ENCODE measurements around the gene RALGAPB.

RALGAPB gene

GRCh38 chr20:38445381-38445796 lies 27.3 kb upstream of the RALGAPB start:
- Histone ChIP-seq H4K20me1 (ENCODE audit: insufficient read depth, low read length) (no peaks in the 10 kb centered on the region), H3K4me1 (ENCODE audit: insufficient read depth, low read length) (peaks cover 27% of the 10 kb centered on the region), H3K27me3 (ENCODE audit: insufficient read depth, low read length, poor library complexity) (no peaks in the 10 kb centered on the region), H3K4me2 (ENCODE audit: insufficient read depth, low read length) (no peak overlapping the region), H3K4me3 (ENCODE audit: low read depth in 1 of 2, low read length in 2 of 2) (no peak overlapping the region), H2AFZ (ENCODE audit: low read depth, low read length) (peak overlapping the region; percentile 85; the same call in 1 of the 2 replicates), H3K9ac (ENCODE audit: low read depth, low read length) (no peak overlapping the region), H3K36me3 (ENCODE audit: insufficient read depth, low read length) (peaks cover 16% of the 10 kb centered on the region), H3K27ac (ENCODE audit: low read length) (no peak overlapping the region), H3K9me3 (ENCODE audit: insufficient read depth, low read length, severe bottlenecking) (no peaks in the 10 kb centered on the region), H3K79me2 (ENCODE audit: insufficient read depth, low read length) (peaks cover 20% of the 10 kb centered on the region)
- DNase-seq (no peak), ATAC-seq (ENCODE audit: insufficient read depth, low read depth) (no peak)
- TF ChIP-seq EZH2 (IDR thresholded peaks at IDR 0.05; ENCODE audit: borderline replicate concordance, low read depth, low read length, severe bottlenecking) = no peak
- TF ChIP-seq, protein P1, sequence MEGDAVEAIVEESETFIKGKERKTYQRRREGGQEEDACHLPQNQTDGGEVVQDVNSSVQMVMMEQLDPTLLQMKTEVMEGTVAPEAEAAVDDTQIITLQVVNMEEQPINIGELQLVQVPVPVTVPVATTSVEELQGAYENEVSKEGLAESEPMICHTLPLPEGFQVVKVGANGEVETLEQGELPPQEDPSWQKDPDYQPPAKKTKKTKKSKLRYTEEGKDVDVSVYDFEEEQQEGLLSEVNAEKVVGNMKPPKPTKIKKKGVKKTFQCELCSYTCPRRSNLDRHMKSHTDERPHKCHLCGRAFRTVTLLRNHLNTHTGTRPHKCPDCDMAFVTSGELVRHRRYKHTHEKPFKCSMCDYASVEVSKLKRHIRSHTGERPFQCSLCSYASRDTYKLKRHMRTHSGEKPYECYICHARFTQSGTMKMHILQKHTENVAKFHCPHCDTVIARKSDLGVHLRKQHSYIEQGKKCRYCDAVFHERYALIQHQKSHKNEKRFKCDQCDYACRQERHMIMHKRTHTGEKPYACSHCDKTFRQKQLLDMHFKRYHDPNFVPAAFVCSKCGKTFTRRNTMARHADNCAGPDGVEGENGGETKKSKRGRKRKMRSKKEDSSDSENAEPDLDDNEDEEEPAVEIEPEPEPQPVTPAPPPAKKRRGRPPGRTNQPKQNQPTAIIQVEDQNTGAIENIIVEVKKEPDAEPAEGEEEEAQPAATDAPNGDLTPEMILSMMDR (IDR thresholded peaks at IDR 0.05; ENCODE audit: borderline replicate concordance, extremely low read depth, low read length, poor library complexity, severe bottlenecking) = no peak

DNA sequence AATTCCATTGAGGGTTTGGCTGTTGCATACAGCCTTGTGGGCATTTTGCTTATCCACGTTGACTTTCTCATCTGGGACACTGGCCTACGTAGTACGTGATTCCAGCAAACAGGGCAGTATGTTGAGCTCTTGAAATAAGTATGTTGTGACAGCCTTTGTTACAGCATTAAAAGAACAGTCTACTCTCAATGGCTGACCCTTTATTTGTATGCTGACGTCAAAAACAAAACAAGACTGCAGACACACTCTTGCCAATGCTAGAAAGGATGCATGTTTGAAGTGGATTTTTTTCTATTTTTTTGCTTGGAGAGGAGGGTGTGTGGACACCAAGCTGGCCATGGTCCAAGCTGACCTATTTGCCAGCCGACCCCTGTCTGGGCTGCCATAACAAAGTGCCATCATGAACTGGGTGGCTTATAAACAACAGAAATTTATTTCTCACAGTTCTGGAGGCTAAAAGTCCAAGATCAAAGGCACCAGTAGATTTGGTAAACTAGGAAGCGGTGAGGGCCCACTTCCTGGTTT lies 26.7 kb upstream of the RALGAPB start:
- Histone ChIP-seq H4K20me1 (ENCODE audit: insufficient read depth, low read length) (no peaks in the 10 kb centered on the region), H2AFZ (ENCODE audit: low read depth, low read length) (peak overlapping the region; percentile 85), H3K4me3 (ENCODE audit: low read depth in 1 of 2, low read length in 2 of 2) (peak overlapping the region in 1 of 2 experiments; percentile 88; a peak in 2 of 4 replicates), H3K9me3 (ENCODE audit: insufficient read depth, low read length, severe bottlenecking) (no peaks in the 10 kb centered on the region), H3K27me3 (ENCODE audit: insufficient read depth, low read length, poor library complexity) (no peaks in the 10 kb centered on the region), H3K27ac (ENCODE audit: low read length) (peak overlapping the region; percentile 88), H3K4me2 (ENCODE audit: insufficient read depth, low read length) (peak overlapping the region; percentile 81), H3K4me1 (ENCODE audit: insufficient read depth, low read length) (peaks cover 27% of the 10 kb centered on the region), H3K36me3 (ENCODE audit: insufficient read depth, low read length) (peaks cover 18% of the 10 kb centered on the region), H3K79me2 (ENCODE audit: insufficient read depth, low read length) (peaks cover 20% of the 10 kb centered on the region), H3K9ac (ENCODE audit: low read depth, low read length) (peak overlapping the region; percentile 96)
- TF ChIP-seq, protein P1 (IDR thresholded peaks at IDR 0.05; ENCODE audit: borderline replicate concordance, extremely low read depth, low read length, poor library complexity, severe bottlenecking) = no peak
- no peak for TF ChIP-seq EZH2 (IDR thresholded peaks at IDR 0.05; ENCODE audit: borderline replicate concordance, low read depth, low read length, severe bottlenecking)
- ATAC-seq (ENCODE audit: insufficient read depth, low read depth) (no peak), DNase-seq (no peak)

GRCh38 chr20:38446441-38447209 lies 26.0 kb upstream of the RALGAPB start:
- H3K27me3 ChIP-seq (ENCODE audit: insufficient read depth, low read length, poor library complexity) = no peaks in the 10 kb centered on the region
- H3K4me2 ChIP-seq (ENCODE audit: insufficient read depth, low read length) = peak overlapping the region; percentile 81
- H3K27ac ChIP-seq (ENCODE audit: low read length) = peak overlapping the region; percentile 88
- peaks cover 20% of the 10 kb centered on the region for H3K36me3 ChIP-seq (ENCODE audit: insufficient read depth, low read length)
- ATAC-seq (ENCODE audit: insufficient read depth, low read depth) = peak; percentile 96
- no peak for TF ChIP-seq EZH2 (IDR thresholded peaks at IDR 0.05; ENCODE audit: borderline replicate concordance, low read depth, low read length, severe bottlenecking)
- TF ChIP-seq, protein P1 (IDR thresholded peaks at IDR 0.05; ENCODE audit: borderline replicate concordance, extremely low read depth, low read length, poor library complexity, severe bottlenecking) = peak; percentile 92
- H3K79me2 ChIP-seq (ENCODE audit: insufficient read depth, low read length) = peaks cover 20% of the 10 kb centered on the region
- peaks cover 27% of the 10 kb centered on the region for H3K4me1 ChIP-seq (ENCODE audit: insufficient read depth, low read length)
- peak overlapping the region; percentile 55 to 88; a peak in 3 of 4 replicates for H3K4me3 ChIP-seq (ENCODE audit: low read depth in 1 of 2, low read length in 2 of 2)
- peak overlapping the region; percentile 85 for H2AFZ ChIP-seq (ENCODE audit: low read depth, low read length)
- H3K9me3 ChIP-seq (ENCODE audit: insufficient read depth, low read length, severe bottlenecking) = no peaks in the 10 kb centered on the region
- DNase-seq = peak; percentile 90
- H3K9ac ChIP-seq (ENCODE audit: low read depth, low read length) = peak overlapping the region; percentile 96
- H4K20me1 ChIP-seq (ENCODE audit: insufficient read depth, low read length) = no peaks in the 10 kb centered on the region

All from DND-41 (cell line).